Stomach (tissue), 9 donors: ENCODE data around the gene NUP93. TPM values are rescaled to one million over a fixed set of nuclear protein-coding genes. Genes with fewer than 3 reads are reported as not detected.

Experiments
- DNase-seq, 2 donors: peaks; one replicate each; pipeline versions ENCODE4 v3.0.0 to v3.0.0-alpha.2; 2013 to 2019
- H3K27ac ChIP-seq, 5 donors: fragments of 200-600 bp in 4 of 5; sonication (generic) in 4 of 5; one replicate each; pipeline ENCODE4 v1.5.1; 2013 to 2019; ENCODE audit warnings: mild to moderate bottlenecking in 1 of 5, moderate library complexity in 1 of 5
- H3K27me3 ChIP-seq, 3 donors: fragments of 200-600 bp; sonication (generic); one replicate each; pipeline ENCODE4 v1.5.1; 2017 to 2019; ENCODE audit warnings: mixed run types in 1 of 3
- H3K36me3 ChIP-seq, 4 donors: fragments of 200-600 bp; sonication (generic); 1 replicate in 3 of 4; 2 replicates in 1 of 4; pipeline ENCODE4 v1.5.1; 2016 to 2019
- H3K4me1 ChIP-seq, 4 donors: fragments of 200-600 bp; sonication (generic); one replicate each; pipeline ENCODE4 v1.5.1; 2016 to 2019
- H3K4me3 ChIP-seq, 4 donors: fragments of 200-600 bp; sonication (generic) in 3 of 4; one replicate each; pipeline ENCODE4 v1.5.1; 2016 to 2019; ENCODE audit warnings: mild to moderate bottlenecking in 1 of 4
- H3K9me3 ChIP-seq, 4 donors: fragments of 200-600 bp; sonication (generic); one replicate each; pipeline ENCODE4 v1.5.1; 2016 to 2019
- CTCF ChIP-seq, 7 experiments: fragments of 450-650 bp in 4 of 7; fragments of 200-600 bp in 3 of 7; sonication (generic) in 3 of 7; IDR thresholded peaks; one replicate each; pipeline ENCODE4 v1.5.1; 2016 to 2019; ENCODE audit warnings: antibody characterized with exemption in 7 of 7, control low read depth in 2 of 7, mild to moderate bottlenecking in 1 of 7
- EP300 ChIP-seq: sonication (generic); formaldehyde crosslinking; IDR thresholded peaks from one replicate; pipeline ENCODE4 v1.6.1; 2017; ENCODE audit warnings: antibody characterized with exemption
- POLR2A ChIP-seq, 4 donors: fragments of 450-650 bp; IDR thresholded peaks; one replicate each; pipeline ENCODE4 v1.6.1; 2016; ENCODE audit warnings: antibody characterized with exemption in 4 of 4, control low read depth in 2 of 4, mild to moderate bottlenecking in 1 of 4, moderate library complexity in 1 of 4
- POLR2AphosphoS5 ChIP-seq, 3 donors: sonication (generic); formaldehyde crosslinking; IDR thresholded peaks; one replicate each; pipeline ENCODE4 v1.6.1; 2016; ENCODE audit warnings: antibody characterized with exemption in 3 of 3
- WGBS, 5 donors: extraction: QIAGEN DNeasy Blood & Tissue Kit in 3 of 5; methylation state at CpG; one replicate each; pipeline versions ENCODE4 v1.1.5 to v1.1.7; 2013 to 2018; 5-methylcytosine and 5-hydroxymethylcytosine counted together
- intact Hi-C: fragments of 100-400 bp; cut with DNase I; formaldehyde crosslinking; loops from one replicate; pipeline ENCODE4 v1.15.1; 2023; ENCODE audit warnings: low total_unique reads
- polyA plus RNA-seq, 3 donors: library from polyadenylated mRNA; stranded (reverse); fragments of 200-250 nt; gene quantifications; one replicate each; pipeline ENCODE4 v1.2.3, GENCODE V29; 2013
- total RNA-seq, 5 donors: library from RNA; depleted of rRNA; stranded (reverse); fragments of >200 nt; gene quantifications; one replicate each; pipeline versions ENCODE4 v1.1.0 to v1.2.3, GENCODE V29; 2014 to 2016
- donor health status: healthy with polysubstance abuse.
- donor health status: Bipolar disorder and iron deficiency.
- donor health status: healthy.

NUP93 gene
- total and polyA plus RNA-seq, 8 donors: 26.7 to 184 (median 47.2) TPM

GRCh38 chr16:56892705-56893104 lies 162.8 kb downstream of the NUP93 start:
- Histone ChIP-seq H3K4me3 (no peak overlapping the region), H3K36me3 (no peaks in the 10 kb centered on the region), H3K27ac (no peak overlapping the region), H3K4me1 (no peaks in the 10 kb centered on the region), H3K27me3 (no peaks in the 10 kb centered on the region), H3K9me3 (no peaks in the 10 kb centered on the region)
- DNase-seq: no peak
- no peak for TF ChIP-seq EP300
- no peak for TF ChIP-seq POLR2A (IDR thresholded peaks at IDR 0.05)
- TF ChIP-seq CTCF (IDR thresholded peaks at IDR 0.05): no peak
- TF ChIP-seq POLR2AphosphoS5 (IDR thresholded peaks at IDR 0.05): no peak
- WGBS, 5 donors: 83 to 93% (median 88%) methylated on average over 8 to 14 of the region's 14 CpGs
- intact Hi-C loops: no loop called here

GRCh38 chr16:56894331-56894917 lies 164.5 kb downstream of the NUP93 start:
- Histone ChIP-seq H3K27ac (no peak overlapping the region), H3K36me3 (no peaks in the 10 kb centered on the region), H3K4me1 (no peaks in the 10 kb centered on the region), H3K9me3 (no peaks in the 10 kb centered on the region), H3K4me3 (no peak overlapping the region), H3K27me3 (no peaks in the 10 kb centered on the region)
- 81 to 91% (median 86%) methylated on average over 12 of the region's 12 CpGs for WGBS, 5 donors
- TF ChIP-seq POLR2AphosphoS5 (IDR thresholded peaks at IDR 0.05) (no peak), POLR2A (IDR thresholded peaks at IDR 0.05) (no peak), CTCF (IDR thresholded peaks at IDR 0.05) (no peak)
- DNase-seq: no peak
- intact Hi-C loops: no loop called here

GRCh38 chr16:56895813-56896212 lies 165.9 kb downstream of the NUP93 start:
- H3K27me3 ChIP-seq: no peaks in the 10 kb centered on the region
- no peaks in the 10 kb centered on the region for H3K36me3 ChIP-seq
- no peak overlapping the region for H3K27ac ChIP-seq
- no peaks in the 10 kb centered on the region for H3K4me1 ChIP-seq
- H3K4me3 ChIP-seq: no peak overlapping the region
- H3K9me3 ChIP-seq: no peaks in the 10 kb centered on the region
- TF ChIP-seq POLR2A (IDR thresholded peaks at IDR 0.05): no peak
- no peak for TF ChIP-seq EP300
- TF ChIP-seq POLR2AphosphoS5 (IDR thresholded peaks at IDR 0.05): no peak
- TF ChIP-seq CTCF (IDR thresholded peaks at IDR 0.05): no peak
- DNase-seq: no peak
- intact Hi-C loops: no loop called here
- WGBS, 5 donors: 51 to 76% (median 70%) methylated on average over 3 to 4 of the region's 4 CpGs

GRCh38 chr16:56896244-56896643 lies 166.3 kb downstream of the NUP93 start:
- intact Hi-C loops: no loop called here
- 19 to 57% (median 50%) methylated on average over 3 of the region's 3 CpGs for WGBS, 5 donors
- TF ChIP-seq POLR2AphosphoS5 (IDR thresholded peaks at IDR 0.05) (no peak), POLR2A (IDR thresholded peaks at IDR 0.05) (no peak), EP300 (no peak), CTCF (IDR thresholded peaks at IDR 0.05) (no peak)
- peak in 1 of 2 donors; percentile 41 for DNase-seq
- no peaks in the 10 kb centered on the region for H3K36me3 ChIP-seq
- no peaks in the 10 kb centered on the region for H3K4me1 ChIP-seq
- no peaks in the 10 kb centered on the region for H3K27me3 ChIP-seq
- no peaks in the 10 kb centered on the region for H3K9me3 ChIP-seq
- no peak overlapping the region for H3K4me3 ChIP-seq
- H3K27ac ChIP-seq: no peak overlapping the region
